Vagina (tissue), 2 donors: Measurements from ENCODE around the gene KRTAP9-1.

ENCODE experiments used
- POLR2A ChIP-seq, 2 donors: fragments of 450-650 bp; IDR thresholded peaks; one replicate each; pipeline ENCODE4 v1.6.1; 2017; ENCODE audit warnings: antibody characterized with exemption in 2 of 2, mild to moderate bottlenecking in 2 of 2, moderate library complexity in 2 of 2
- POLR2AphosphoS5 ChIP-seq, 2 donors: sonication (generic); formaldehyde crosslinking; IDR thresholded peaks; one replicate each; pipeline ENCODE4 v1.9.0; 2017; ENCODE audit warnings: antibody characterized with exemption in 2 of 2, mild to moderate bottlenecking in 2 of 2, low read depth in 1 of 2; ENCODE audit not compliant: insufficient read depth in 1 of 2
- TF ChIP-seq, protein P1 (sequence below), 3 experiments: fragments of 450-650 bp in 2 of 3; fragments of 200-600 bp in 1 of 3; sonication (generic) in 1 of 3; IDR thresholded peaks; one replicate each; pipeline ENCODE4 v1.5.1; 2017 to 2019; ENCODE audit warnings: antibody characterized with exemption in 3 of 3, mild to moderate bottlenecking in 2 of 3, moderate library complexity in 2 of 3

- TF ChIP-seq, protein P1, sequence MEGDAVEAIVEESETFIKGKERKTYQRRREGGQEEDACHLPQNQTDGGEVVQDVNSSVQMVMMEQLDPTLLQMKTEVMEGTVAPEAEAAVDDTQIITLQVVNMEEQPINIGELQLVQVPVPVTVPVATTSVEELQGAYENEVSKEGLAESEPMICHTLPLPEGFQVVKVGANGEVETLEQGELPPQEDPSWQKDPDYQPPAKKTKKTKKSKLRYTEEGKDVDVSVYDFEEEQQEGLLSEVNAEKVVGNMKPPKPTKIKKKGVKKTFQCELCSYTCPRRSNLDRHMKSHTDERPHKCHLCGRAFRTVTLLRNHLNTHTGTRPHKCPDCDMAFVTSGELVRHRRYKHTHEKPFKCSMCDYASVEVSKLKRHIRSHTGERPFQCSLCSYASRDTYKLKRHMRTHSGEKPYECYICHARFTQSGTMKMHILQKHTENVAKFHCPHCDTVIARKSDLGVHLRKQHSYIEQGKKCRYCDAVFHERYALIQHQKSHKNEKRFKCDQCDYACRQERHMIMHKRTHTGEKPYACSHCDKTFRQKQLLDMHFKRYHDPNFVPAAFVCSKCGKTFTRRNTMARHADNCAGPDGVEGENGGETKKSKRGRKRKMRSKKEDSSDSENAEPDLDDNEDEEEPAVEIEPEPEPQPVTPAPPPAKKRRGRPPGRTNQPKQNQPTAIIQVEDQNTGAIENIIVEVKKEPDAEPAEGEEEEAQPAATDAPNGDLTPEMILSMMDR (IDR thresholded peaks at IDR 0.05) = no peak
- TF ChIP-seq POLR2AphosphoS5 (IDR thresholded peaks at IDR 0.05; ENCODE audit: insufficient read depth in 1 of 2, low read depth in 1 of 2) (no peak), POLR2A (IDR thresholded peaks at IDR 0.05) (no peak)
Measured at GRCh38 chr17:41186872-41187271, 2.8 kb upstream of the KRTAP9-1 start.
